ENCODE data around the gene SGMS1.
A peak's percentile ranks its signal among the peaks of the same experiment; 100 is the strongest.
"Not testable (repeated sequence)": the region's sequence is repeated elsewhere in the genome, so short reads cannot be mapped to it uniquely, and the experiment has no call there.

The SGMS1 gene

DNA sequence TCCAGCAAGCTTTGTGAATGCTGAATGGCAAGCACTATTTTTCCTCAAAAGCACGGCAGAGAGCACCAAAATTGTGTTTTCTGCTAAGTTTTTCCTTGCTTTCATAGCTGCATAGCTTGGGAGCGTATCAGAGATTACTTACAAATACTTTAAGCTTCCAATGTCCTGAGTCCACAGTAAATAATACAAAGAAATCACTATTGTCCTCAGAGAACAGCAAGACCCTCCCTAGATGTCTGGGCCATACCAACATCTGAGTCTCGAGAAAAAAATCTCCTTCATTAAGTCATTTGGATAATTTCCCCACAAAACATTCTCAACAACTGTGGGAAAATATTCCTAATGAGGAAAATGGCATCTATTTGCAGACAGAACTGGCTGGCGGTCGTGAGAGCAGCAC is 41.7 kb downstream of the SGMS1 start:
- DNase-seq (ENCODE audit: low spot score), result no peak

DNA sequence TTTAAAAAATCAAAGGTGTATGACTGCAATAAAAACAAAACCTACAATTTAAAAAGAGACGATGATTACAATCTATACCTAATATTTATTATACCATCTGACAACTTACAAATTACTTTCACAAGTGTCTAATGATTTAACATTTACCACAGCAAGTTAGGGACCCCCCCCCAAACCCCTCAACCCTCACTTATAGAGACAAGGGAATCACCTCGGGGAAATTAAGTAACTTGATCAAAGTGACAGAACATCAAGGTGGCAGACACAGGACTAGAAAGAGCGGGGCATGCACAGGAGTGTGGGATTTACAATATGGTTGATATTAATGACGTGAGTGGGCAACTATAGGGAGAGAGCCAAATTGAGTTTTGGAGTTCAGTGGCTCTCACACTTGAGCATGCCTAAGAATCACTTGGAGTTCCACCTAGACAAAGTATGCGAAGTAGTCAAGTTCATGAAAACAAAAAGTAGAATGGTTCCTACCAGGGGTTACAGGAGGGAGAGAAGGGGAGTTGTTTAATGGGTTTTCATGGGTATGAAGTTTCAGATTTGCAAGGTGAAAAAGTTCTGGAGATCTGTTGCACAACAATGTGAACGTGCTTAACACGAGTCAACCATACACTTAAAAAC is 43.4 kb downstream of the SGMS1 start:
- no peak for DNase-seq (ENCODE audit: low spot score)

DNA sequence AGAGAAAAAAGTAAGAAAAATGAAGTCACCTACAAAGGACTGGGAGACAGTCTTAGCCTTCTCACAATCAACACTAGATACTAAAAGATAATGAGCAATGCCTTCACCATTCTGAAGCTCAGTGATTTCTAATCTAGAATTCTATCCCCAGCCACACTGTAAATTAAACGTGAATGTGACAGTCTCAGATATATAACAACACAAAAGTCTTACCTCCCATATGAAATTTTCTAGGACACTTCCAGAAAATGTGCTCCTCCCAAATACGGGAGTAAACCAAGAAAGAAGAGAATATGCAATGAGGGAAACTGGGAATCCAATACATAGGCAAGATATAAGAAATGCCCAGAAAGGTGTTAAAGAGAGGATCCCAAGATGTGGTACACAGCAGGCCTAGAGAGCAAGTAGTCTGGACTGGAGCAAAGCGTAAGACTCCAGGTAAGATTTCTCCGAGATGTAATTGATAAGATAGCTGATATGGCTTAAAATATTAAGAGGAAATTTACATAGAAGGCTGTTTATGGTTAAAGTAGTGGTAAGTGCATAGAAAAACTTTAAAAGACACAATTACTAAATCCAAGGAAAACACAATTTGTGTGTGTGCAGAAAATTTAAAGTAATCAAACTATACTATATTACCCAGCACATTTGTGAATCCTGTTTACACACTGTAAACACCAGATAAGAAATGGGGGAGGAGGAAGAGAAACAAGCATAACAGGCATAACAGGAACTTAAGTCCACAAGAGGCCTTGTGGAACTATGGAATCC is 44.1 kb downstream of the SGMS1 start:
- DNase-seq (ENCODE audit: low spot score), result no peak

DNA sequence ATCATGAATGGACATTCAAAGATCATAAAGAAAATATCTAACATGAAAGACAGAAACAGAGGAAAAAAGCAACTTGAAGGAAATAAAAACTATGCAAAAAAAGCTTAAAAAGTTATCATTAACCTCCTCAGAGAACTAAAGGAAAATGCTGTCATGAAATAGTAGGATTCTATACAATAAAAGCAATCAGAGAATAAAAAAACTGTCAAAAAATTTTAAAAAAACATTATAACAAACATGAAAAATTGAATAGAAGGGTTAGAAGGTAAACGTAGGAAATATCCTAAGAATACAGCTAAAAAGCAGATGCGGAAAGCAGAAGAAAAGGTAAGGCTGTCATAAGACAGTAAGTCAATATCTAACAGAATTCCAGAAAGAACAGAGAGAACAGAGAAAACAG is 44.8 kb downstream of the SGMS1 start:
- DNase-seq (ENCODE audit: low spot score), result no peak

DNA sequence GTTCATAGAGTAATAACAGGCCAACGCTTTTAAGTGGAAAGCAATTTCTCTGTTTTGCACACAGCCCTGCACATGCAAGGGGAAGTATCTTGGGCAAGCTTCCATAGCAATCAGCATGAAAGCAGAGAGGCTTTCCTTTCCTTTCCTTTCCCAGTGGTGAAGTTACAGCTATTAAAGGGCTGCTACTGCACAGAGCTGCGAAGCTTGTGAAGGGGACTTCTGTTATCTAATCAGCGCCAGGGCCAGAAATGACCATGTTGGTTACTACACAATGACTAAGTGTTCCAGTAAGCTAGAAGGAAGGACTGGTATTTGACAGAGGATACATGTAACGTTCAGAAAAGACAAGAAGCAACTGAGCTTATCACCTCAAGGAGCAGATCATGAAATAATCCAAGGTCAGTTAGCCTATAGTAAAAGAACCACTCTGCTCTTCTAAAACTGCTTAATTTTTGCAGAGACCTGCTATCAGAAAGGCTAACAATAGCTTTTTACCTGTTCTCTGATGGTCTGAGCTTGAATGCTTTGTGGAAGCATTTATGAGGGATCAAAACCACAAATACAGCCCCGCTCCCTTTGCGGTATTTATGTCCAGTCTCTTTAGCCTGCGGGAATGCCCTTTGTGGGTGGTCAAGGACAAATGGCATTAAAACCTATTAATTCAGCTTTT is 45.9 kb downstream of the SGMS1 start:
- DNase-seq (ENCODE audit: low spot score), result peak; percentile 78

DNA sequence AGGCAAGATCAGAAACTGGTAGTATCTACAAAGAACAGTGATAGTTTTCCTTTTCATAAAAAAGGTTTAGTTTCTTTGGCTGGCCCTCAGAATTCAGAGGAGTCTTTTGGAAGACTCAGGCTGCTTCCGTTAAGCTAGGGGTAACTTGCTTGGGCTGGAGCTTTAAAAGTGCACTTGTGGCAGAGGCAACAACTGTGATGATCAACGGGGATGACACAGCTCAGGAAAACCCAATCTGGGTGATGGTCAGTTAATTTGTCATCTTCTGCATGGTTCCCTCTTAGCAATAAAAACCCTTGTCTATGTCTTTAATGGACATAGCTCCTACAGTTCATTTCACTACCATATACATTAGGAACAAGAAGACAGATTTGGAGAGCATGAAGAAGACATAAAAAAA is 46.7 kb downstream of the SGMS1 start:
- DNase-seq (ENCODE audit: low spot score), result no peak

DNA sequence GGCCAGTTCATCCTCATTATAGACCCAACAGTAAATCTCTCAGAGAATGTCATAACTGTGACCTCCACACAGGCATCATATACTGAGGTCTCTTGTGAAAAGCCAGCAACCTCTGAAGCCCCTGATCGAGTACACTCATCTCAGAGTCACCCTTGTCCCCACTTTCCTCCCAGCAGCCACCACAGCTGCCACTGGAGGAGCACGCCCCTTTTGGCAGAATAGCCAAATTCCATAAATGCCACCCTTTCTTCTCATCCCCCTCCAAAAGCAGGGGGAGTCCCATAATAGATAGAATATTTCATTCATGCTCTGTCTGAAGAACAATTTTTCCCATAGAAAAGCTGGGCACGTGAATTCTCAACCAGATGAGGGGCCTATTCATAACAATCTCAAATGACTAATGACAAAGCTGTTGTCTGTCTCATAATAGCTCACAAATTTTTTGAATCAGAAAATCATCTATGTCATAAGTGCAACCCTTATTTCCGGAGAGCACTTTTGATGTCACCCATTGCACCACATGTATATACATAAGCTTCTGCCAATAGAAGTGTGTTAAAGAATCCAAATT is 47.4 kb downstream of the SGMS1 start:
- DNase-seq (ENCODE audit: low spot score), result peak; percentile 92

DNA sequence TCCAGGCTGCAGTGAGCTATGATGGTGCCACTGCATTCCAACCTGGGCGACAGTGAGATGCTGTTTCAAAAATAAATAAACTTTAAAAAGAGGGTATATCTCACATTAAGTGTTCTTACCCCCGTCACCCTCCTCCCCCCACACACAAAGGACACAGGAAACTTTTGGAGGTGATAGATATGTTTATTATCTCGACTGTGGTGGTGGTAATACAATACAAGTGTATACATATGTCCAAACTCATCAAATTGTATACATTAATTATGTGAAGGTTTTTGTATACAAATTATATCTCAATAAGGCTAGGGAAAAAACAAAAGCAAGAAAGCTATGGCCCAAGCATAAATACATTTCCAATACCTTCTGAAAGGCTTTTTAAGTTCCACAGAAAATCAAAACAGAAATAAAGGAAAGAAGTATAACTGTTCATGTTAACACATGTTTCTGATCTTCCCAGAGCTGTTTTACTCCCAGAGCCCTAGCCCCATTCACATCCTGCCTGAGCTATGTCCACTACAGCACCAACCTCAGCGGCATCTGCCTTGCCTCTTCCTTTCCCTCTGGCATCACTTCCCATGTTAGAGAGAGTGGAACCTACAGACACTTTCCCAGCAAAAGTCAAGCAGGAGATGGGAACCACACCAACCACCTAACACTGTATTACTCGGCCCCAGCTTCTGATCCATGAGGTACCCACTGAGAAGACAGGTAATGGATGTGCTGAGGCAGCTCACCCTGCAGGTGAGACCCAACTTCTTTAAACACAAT is 48.1 kb downstream of the SGMS1 start:
- DNase-seq (ENCODE audit: low spot score), result no peak

DNA sequence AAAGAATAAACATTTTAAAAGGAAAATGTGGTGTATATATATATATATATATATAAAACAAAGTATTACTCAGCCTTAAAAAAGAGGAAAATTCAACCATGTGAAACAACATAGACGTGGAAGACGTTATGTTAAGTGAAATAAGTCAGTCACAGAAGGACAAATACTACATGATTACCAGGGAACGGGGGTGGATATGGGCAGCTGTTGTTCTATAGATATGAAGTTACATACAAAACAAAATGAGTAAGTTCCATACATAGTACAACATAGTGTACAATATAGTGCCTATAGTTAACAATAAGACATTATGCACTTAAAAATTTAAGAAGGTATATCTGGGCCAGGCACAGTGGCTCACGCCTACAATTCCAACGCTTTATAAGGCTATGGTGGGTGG is 48.8 kb downstream of the SGMS1 start:
- DNase-seq (ENCODE audit: low spot score), result no peak

DNA sequence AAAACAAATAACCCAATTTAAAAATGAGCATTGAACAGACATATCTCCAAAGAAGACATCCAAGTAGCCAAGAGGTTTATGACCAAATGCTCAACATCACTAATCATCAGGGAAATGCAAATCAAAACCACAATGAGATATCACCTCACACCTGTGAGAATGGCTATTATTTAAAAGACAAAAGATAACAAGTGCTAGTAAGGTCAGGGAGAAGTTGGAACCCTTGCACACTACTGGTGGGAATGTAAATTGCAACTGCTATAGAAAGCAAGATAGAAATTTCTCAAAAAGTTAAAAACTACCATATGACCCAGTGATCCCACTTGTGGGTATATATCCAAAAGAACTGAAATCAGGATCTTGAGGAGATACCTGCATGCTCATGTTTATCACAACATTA is 49.5 kb downstream of the SGMS1 start:
- no peak for DNase-seq (ENCODE audit: low spot score)

DNA sequence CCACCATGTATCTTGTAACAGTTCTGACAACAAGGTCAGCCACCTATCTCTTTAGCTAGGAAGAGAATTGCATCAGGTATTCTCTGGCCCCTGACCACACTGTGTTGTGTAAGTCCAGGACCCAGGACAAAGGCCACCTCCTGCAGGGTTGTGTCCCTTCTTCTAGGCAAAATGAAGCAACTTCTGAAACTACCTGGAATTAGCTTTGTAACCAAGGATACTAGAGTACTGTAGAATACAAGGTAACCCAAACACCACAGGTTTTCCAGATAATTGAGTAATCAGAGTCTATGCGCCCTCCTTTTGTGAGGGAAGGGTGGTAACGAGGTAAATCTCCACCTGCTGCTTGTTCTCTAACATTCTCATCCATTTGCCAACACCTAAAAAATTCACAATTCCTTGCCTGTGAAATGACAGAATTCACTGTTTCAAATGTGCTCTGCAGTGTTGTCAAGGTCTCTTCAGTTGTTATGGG is 51.7 kb downstream of the SGMS1 start:
- no peak for DNase-seq (ENCODE audit: low spot score)

DNA sequence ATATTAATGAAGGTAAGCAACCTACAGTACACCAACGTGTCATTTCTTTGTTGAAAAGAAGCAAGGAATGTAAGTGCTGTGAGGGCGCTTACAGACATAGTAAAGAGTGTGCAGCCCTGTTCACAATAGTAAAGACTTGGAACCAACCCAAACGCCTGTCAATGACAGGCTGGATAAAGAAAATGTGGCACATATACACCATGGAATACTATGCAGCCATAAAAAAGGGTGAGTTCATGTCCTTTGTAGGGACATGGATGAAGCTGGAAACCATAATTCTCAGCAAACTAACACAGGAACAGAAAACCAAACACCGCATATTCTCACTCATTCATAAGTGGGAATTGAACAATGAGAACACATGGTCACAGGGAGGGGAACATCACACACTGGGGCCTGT is 55.0 kb downstream of the SGMS1 start:
- DNase-seq (ENCODE audit: low spot score), result not testable (repeated sequence)

DNA sequence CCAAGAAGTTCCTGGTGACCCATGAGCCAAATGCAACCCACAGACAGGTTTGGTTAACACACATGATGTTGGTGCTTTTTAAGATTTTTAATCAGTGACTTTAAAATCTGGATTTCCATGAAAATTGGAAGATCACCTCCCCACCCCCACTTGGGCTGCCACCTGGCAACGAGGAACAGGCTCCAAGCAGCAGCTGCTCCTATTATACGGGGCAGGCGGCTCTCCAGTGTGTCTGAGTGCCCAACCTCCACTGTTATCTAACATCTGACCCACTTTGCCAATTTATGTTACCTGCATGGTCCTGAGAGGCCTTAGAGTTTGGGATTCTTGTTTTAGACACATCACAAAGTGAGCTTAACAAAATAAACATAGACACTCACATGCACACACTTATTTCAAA is 56.4 kb downstream of the SGMS1 start:
- DNase-seq (ENCODE audit: low spot score), result peak; percentile 46

DNA sequence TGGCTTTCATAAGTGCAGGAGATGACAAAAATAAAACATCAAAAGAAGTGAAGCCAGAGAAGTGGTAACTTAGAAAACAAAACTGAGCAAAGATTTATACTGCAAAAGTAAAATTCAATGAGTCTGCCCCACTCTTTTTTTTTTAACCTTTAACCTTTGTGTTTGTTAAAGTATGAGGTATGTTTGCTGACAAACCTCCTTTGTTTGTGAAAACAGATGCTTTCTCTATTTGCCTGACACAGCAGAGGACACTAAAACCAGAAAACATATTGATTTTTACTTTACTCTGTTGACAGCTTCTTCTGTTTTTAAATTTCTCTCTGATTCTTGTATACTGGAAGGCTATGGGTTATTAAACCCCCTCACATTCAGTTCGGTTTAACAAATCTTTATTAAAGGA is 57.6 kb downstream of the SGMS1 start:
- DNase-seq (ENCODE audit: low spot score), result no peak

DNA sequence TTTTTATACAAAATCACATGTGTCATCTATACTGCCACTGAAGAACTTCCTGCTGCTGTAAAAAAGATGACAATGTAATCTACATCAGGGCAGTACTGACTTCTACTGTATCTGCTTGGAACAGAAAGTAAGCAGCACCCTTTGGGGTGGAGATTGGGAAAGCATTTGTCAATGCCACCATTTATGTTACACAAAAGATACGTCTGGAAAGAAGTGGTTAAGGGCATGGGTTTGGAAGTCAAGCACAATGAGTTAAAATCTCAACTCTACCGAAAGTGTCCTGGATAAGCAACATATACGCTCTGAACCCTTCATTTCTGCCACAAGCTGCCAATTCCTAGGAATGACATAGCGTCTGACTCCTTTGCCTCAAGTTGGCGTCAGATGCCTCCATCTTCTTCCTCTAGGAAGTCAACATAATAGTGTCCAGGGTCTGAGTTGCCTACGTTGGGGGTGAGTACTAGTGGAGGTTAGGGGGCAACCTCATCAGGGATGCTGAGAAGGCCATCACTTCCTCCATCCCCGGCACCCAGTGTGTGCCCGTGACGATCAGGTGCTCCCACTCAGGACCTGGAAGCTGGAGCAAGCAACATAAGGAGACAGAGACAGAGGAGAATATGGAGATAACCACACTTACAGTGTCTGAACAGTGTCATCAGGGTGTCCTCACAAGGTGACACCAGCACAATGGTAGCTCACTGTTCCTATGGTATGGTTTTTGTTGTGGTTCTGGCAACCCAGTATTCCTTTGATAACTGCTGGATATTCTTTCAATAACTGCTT is 58.3 kb downstream of the SGMS1 start:
- no peak for DNase-seq (ENCODE audit: low spot score)

DNA sequence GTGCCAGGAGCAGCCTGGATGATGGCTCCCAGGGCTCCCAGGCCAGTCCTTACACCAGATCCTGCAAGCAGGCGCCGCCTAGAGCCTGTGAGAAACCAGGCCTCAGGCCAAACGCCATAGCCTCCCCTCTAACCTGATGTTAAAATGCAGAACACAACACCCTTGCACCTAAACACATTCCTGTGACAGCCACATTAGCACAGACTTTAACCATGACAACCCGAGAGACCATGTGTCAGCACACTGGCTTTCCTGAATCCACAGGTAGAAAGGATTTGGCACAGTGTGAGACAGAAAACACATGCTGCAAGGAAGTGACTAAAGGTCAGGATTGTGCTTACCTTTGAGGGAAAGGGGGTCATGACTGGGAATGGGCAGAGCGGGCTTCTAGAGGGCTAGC is 59.9 kb downstream of the SGMS1 start:
- no peak for DNase-seq (ENCODE audit: low spot score)

DNA sequence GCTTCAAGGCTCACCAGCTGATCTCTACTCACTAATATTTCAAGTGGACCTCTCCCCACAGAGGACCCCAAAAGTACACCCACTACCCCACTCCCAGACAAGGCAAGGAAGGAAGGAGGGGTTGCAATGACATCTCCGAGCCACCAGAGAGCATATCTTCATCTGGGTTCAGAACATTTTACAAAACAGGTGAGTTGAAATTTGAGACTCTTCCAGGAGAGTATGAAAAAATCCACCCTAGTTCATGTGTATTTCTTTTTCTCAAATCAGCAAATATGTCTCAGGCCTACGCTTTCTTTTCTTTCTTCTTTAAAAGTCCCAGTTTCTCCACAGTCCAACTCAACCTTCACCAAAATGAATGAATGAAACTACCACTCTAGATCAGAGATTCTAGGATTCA is 61.9 kb downstream of the SGMS1 start:
- DNase-seq (ENCODE audit: low spot score), result no peak

DNA sequence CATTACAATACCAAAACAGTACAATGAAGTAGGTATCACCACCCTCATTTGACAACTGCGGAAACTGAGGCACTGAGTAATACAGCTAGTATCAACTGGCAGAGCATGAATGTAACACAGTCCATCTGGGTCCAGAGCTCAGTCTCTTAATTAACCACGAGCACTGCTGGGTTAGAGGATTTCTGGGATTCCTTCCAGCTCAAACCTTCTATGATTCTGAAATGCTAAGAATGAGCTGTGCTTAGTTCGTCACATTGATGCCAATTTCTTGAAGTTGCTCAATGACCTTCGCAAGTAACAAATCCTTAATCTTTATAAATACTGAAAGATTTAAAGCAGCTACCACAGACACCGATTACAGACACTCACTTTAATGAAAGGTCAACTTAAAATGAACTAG is 62.5 kb downstream of the SGMS1 start:
- DNase-seq (ENCODE audit: low spot score), result peak; percentile 72

DNA sequence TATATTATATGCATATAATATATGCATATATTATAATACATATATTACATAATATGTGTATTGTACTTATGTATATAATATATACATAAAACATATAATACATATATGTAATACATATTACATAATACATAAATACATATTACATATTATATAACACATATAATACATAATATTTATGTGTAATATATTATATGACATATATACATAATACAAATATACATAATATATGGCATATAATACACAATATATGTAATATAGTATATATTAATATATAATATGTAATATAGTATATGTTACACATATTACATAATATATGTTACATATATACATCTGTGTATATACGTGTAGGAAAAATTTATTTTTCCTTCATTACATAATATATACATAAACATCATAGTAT is 63.4 kb downstream of the SGMS1 start:
- no peak for DNase-seq (ENCODE audit: low spot score)

DNA sequence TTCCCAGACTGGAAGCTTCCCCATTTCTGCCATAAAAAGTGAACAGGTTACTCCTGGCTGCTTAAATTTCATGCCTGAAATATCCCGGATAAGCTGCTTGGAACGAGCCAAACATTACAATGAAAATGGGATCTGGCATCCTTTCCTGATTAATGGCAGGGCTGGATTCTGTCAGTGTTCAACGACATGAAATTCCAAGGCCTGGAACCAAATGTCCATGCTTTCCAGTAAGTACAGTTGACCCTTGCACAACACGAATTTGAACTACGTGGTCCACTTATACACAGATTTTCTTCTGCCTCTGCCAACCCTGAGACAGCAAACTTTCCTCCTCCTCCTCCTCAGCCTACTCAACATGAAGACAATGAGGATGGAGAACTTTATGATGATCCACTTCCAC is 65.4 kb downstream of the SGMS1 start:
- DNase-seq (ENCODE audit: low spot score), result no peak

DNA sequence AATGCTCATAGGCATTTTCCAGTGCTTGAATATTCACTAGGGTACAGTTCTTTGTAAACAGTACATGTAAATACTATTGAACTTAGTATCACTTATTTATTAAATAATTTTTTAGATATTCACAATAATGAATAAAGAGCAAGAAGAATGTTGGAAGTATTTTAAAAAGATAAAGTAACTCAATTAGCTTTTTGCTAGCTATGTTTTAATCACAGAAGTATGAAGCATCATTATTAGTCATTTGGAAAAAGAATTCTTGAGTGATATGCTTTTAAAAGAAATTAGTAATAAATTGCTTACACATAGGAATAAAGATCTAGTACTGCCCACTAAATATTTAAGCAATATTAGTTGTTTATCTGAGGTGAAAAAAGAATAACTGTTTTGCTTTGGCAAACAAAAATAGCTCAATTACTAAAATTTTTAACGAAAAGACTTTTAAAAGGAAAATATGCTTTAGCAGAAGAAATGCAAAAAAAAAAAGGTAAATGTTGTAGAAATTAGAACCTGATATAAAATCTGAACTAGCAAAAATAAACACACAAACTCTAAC is 66.5 kb downstream of the SGMS1 start:
- no peak for DNase-seq (ENCODE audit: low spot score)

All from Ammon's horn (tissue), 1 donor.